Cardiac muscle cell (in vitro differentiated cells and primary cell): ENCODE data around the gene ST14. TPM values are rescaled to one million over a fixed set of nuclear protein-coding genes. Genes with fewer than 3 reads are reported as not detected.

Experiments used
- DNase-seq, 2 donors: peaks; one replicate each; pipeline versions ENCODE4 v3.0.0 to v3.0.0-alpha.2; 2010 to 2017; ENCODE audit warnings: low read depth in 1 of 2, low spot score in 1 of 2
- H3K27ac ChIP-seq: fragments of 200-600 bp; sonication (generic); 2 replicates; pipeline ENCODE4 v1.5.1; 2016
- H3K27me3 ChIP-seq: fragments of 200-600 bp; sonication (generic); 2 replicates; pipeline ENCODE4 v1.6.0; 2016; ENCODE audit warnings: control low read depth
- H3K36me3 ChIP-seq: fragments of 200-600 bp; sonication (generic); 2 replicates; pipeline ENCODE4 v1.5.1; 2016; ENCODE audit warnings: control low read depth
- H3K4me1 ChIP-seq: fragments of 200-600 bp; sonication (generic); 2 replicates; pipeline ENCODE4 v1.8.1; 2017; ENCODE audit warnings: low read depth, mild to moderate bottlenecking, mixed run types
- H3K4me3 ChIP-seq: fragments of 200-600 bp; sonication (generic); 2 replicates; pipeline ENCODE4 v1.5.1; 2016; ENCODE audit warnings: mild to moderate bottlenecking
- H3K9me3 ChIP-seq: fragments of 200-600 bp; sonication (generic); 2 replicates; pipeline ENCODE4 v1.5.1; 2017; ENCODE audit warnings: low read depth, mild to moderate bottlenecking, control low read depth
- polyA plus RNA-seq: library from polyadenylated mRNA; unstranded; fragments of >200 nt; fragmentation: Nextera tagmentation; extraction: Ambion mirVana; gene quantifications from 2 replicates; pipeline ENCODE4 v1.2.1, GENCODE V29; 2016
- total RNA-seq: library from RNA; depleted of rRNA; stranded (reverse); fragments of >200 nt; gene quantifications from 2 replicates; pipeline ENCODE4 v1.2.3, GENCODE V29; 2016
- TF ChIP-seq, protein P1 (sequence below): IDR thresholded peaks from 2 replicates; pipeline ENCODE4 v1.5.1; 2012; ENCODE audit warnings: low read depth, mild to moderate bottlenecking, low read length

ST14 gene
- total and polyA plus RNA-seq, 2 experiments from 2014 or later = 0.12 to 0.61 TPM

DNA sequence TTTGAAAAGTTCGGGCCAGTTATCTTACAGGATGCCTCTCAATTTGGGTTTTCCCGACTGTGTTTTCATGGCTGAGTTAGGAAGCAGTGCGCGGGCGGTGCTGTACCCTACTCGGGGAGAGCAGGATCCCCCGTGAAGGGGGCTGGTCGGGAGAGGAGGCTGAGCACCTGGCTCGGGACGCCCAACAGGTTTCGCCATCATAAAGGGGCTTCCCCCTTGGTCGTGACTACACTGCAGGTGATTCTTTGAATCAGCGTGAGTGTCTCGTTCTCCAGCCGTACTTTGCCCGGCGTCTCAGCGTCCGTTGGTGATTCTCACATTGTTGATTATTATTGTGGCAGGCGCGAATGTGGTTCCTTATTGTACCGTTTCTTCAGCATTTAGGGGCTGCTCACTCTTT, 46.6 kb downstream of the ST14 start:
- Histone ChIP-seq H3K36me3 (no peaks in the 10 kb centered on the region), H3K4me3 (no peak overlapping the region), H3K9me3 (no peaks in the 10 kb centered on the region), H3K4me1 (no peaks in the 10 kb centered on the region), H3K27ac (no peak overlapping the region), H3K27me3 (no peaks in the 10 kb centered on the region)
- TF ChIP-seq, protein P1, sequence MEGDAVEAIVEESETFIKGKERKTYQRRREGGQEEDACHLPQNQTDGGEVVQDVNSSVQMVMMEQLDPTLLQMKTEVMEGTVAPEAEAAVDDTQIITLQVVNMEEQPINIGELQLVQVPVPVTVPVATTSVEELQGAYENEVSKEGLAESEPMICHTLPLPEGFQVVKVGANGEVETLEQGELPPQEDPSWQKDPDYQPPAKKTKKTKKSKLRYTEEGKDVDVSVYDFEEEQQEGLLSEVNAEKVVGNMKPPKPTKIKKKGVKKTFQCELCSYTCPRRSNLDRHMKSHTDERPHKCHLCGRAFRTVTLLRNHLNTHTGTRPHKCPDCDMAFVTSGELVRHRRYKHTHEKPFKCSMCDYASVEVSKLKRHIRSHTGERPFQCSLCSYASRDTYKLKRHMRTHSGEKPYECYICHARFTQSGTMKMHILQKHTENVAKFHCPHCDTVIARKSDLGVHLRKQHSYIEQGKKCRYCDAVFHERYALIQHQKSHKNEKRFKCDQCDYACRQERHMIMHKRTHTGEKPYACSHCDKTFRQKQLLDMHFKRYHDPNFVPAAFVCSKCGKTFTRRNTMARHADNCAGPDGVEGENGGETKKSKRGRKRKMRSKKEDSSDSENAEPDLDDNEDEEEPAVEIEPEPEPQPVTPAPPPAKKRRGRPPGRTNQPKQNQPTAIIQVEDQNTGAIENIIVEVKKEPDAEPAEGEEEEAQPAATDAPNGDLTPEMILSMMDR = no peak
- DNase-seq = no peak

GRCh38 chr11:130208241-130209127, 48.9 kb downstream of the ST14 start:
- H3K36me3 ChIP-seq = no peaks in the 10 kb centered on the region
- no peaks in the 10 kb centered on the region for H3K27me3 ChIP-seq
- no peaks in the 10 kb centered on the region for H3K9me3 ChIP-seq
- no peak overlapping the region for H3K27ac ChIP-seq
- DNase-seq = no peak
- no peaks in the 10 kb centered on the region for H3K4me1 ChIP-seq
- no peak overlapping the region for H3K4me3 ChIP-seq
- TF ChIP-seq, protein P1 = no peak

DNA sequence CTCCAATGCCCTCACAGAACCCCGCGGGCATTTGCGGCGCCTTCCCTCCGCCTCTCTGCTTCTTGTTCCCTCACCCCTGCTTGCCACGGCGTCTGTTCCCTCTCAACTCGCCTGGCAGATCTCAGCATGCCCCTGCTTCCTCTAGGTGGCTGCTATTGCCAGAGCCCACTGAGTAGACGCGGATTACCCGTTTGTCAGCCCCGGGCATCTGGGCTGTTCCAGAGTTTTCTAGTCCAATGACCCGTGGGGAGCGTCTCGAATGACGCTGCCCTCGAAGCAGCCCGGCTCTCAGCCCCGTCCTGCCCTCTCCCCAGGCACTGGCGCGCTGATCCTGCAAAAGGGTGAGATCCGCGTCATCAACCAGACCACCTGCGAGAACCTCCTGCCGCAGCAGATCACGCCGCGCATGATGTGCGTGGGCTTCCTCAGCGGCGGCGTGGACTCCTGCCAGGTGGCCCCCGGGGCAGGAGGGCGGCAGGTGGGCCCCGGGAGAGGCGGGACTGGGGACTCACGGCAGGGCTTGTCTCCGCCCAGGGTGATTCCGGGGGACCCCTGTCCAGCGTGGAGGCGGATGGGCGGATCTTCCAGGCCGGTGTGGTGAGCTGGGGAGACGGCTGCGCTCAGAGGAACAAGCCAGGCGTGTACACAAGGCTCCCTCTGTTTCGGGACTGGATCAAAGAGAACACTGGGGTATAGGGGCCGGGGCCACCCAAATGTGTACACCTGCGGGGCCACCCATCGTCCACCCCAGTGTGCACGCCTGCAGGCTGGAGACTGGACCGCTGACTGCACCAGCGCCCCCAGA, 49.7 kb downstream of the ST14 start:
- no peaks in the 10 kb centered on the region for H3K9me3 ChIP-seq
- H3K4me3 ChIP-seq = no peak overlapping the region
- no peak for DNase-seq
- no peaks in the 10 kb centered on the region for H3K36me3 ChIP-seq
- TF ChIP-seq, protein P1 = no peak
- no peak overlapping the region for H3K27ac ChIP-seq
- no peaks in the 10 kb centered on the region for H3K27me3 ChIP-seq
- no peaks in the 10 kb centered on the region for H3K4me1 ChIP-seq

GRCh38 chr11:130209954-130210854, 50.6 kb downstream of the ST14 start:
- Histone ChIP-seq H3K27me3 (no peaks in the 10 kb centered on the region), H3K9me3 (no peaks in the 10 kb centered on the region), H3K36me3 (no peaks in the 10 kb centered on the region), H3K4me1 (no peaks in the 10 kb centered on the region), H3K27ac (no peak overlapping the region), H3K4me3 (no peak overlapping the region)
- no peak for DNase-seq
- TF ChIP-seq, protein P1 = no peak

- TF ChIP-seq, protein P1 = no peak
- no peaks in the 10 kb centered on the region for H3K27me3 ChIP-seq
Measured at GRCh38 chr11:130211144-130211543, 51.6 kb downstream of the ST14 start.

More at GRCh38 chr11:130211144-130211543, 51.6 kb downstream of the ST14 start:
- Histone ChIP-seq H3K4me3 (no peak overlapping the region), H3K9me3 (no peaks in the 10 kb centered on the region), H3K4me1 (no peaks in the 10 kb centered on the region), H3K27ac (no peak overlapping the region), H3K36me3 (no peaks in the 10 kb centered on the region)
- DNase-seq = no peak
